HG02943 (cell line): Measurements from ENCODE around the gene TRIM13.
"Not testable (repeated sequence)": the region's sequence is repeated elsewhere in the genome, so short reads cannot be mapped to it uniquely, and the experiment has no call there.

Source experiments
- ATAC-seq: cut with Tn5 transposase; IDR thresholded peaks from one replicate; pipeline ENCODE4 v1.9.1; 2021; ENCODE audit warnings: mild to moderate bottlenecking, low read depth, moderate library complexity; ENCODE audit not compliant: unreplicated experiment

Gene TRIM13

DNA sequence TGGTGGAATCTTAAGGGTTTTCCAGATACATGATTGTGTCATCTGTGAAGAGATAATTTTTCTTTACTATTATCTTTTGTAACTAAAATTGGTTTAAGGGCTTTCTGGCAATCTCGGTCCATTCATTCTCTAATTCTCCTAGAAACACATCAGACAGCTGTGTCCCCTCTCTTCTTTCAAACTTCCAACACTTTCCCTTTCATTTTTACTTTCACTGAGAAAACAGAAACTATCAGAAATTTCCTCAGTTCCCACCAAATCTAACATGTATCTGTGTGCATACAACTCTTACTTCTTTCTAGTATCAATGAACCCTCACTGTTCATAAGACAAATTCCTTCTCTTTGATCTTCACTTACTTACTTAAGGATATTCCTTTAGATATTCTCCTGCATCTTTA, 58.6 kb downstream of the TRIM13 start:
- ATAC-seq: no peak

DNA sequence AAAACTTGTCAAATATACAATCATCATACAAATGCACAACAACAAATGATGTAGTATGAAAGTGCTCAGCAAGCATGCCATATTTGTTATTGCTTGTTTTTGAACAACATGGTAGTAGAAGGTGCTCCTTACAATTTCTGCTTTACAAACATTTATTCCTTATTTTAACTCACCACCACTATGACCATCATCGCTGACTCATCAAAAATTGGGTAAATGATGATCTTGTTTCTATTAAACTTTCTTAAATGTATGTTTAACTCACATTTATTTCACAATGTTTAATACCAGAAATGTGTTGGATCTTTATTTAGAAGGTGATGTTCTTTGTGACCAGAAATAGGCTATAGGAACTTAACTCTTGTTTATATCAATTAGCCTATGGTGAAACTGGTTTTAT, 63.9 kb downstream of the TRIM13 start:
- ATAC-seq: no peak

- ATAC-seq: not testable (repeated sequence)
Observed at GRCh38 chr13:50062336-50062735, 65.5 kb downstream of the TRIM13 start.

DNA sequence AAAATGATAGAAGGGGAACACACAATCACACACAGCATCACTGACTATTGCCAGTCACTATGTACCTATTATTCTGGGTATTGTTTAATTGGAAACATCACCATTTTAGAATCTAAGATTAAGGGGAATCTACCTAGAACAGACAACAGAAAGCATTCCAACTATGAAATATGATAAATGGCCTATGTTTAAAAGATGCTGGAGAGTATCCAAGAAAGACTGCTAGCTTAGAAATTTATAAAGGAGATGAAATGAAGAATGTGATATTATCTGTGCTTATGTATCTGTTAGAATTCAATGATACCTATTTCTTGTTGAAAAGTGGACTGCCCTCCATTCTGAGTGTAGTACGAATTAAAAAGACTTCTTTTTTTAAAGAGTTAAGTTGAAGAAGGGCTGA, 68.9 kb downstream of the TRIM13 start:
- no peak for ATAC-seq
